Esophagus muscularis mucosa (tissue), 4 donors: ENCODE data around the gene DENND1B. TPM values are rescaled to one million over a fixed set of nuclear protein-coding genes. Genes with fewer than 3 reads are reported as not detected.

Experiments
- DNase-seq: peaks from one replicate; pipeline ENCODE4 v3.0.0-alpha.2; 2017; ENCODE audit errors: extremely low spot score
- H3K27ac ChIP-seq, 4 donors: fragments of 200-600 bp; sonication (generic); replicated peaks in 1 of 4; 1 replicate in 3 of 4; 2 replicates in 1 of 4; pipeline ENCODE4 v1.5.1; 2016 to 2019; ENCODE audit warnings: mild to moderate bottlenecking in 1 of 4
- H3K27me3 ChIP-seq, 4 donors: fragments of 200-600 bp; sonication (generic); one replicate each; pipeline versions ENCODE4 v1.5.1 to v1.6.0; 2016 to 2019
- H3K36me3 ChIP-seq, 4 donors: fragments of 200-600 bp; sonication (generic); one replicate each; pipeline ENCODE4 v1.5.1; 2016 to 2019
- H3K4me1 ChIP-seq, 4 donors: fragments of 200-600 bp; sonication (generic); one replicate each; pipeline ENCODE4 v1.5.1; 2016 to 2019
- H3K4me3 ChIP-seq, 4 donors: fragments of 200-600 bp; sonication (generic); 1 replicate in 2 of 4; 2 replicates in 2 of 4; pipeline ENCODE4 v1.5.1; 2016 to 2019; ENCODE audit warnings: mild to moderate bottlenecking in 4 of 4, moderate library complexity in 1 of 4
- H3K9me3 ChIP-seq, 4 donors: fragments of 200-600 bp; sonication (generic); 1 replicate in 3 of 4; 2 replicates in 1 of 4; pipeline ENCODE4 v1.5.1; 2016 to 2019
- CTCF ChIP-seq, 3 experiments: fragments of 200-600 bp in 2 of 3; fragments of 450-650 bp in 1 of 3; sonication (generic) in 2 of 3; IDR thresholded peaks; one replicate each; pipeline ENCODE4 v1.5.1; 2017 to 2019; ENCODE audit warnings: antibody characterized with exemption in 3 of 3, mild to moderate bottlenecking in 2 of 3, moderate library complexity in 1 of 3
- EP300 ChIP-seq: sonication (generic); formaldehyde crosslinking; IDR thresholded peaks from one replicate; pipeline ENCODE4 v1.6.1; 2017; ENCODE audit warnings: antibody characterized with exemption
- POLR2A ChIP-seq: fragments of 450-650 bp; IDR thresholded peaks from one replicate; pipeline ENCODE4 v1.6.1; 2017; ENCODE audit warnings: antibody characterized with exemption, moderate library complexity, mild to moderate bottlenecking, low read depth
- POLR2AphosphoS5 ChIP-seq, 2 donors: sonication (generic); formaldehyde crosslinking; IDR thresholded peaks; one replicate each; pipeline ENCODE4 v1.6.1; 2017; ENCODE audit warnings: antibody characterized with exemption in 2 of 2
- whole genome bisulfite sequencing: methylation state at CpG from one replicate; pipeline ENCODE4 v1.1.5; 2018; 5-methylcytosine and 5-hydroxymethylcytosine counted together
- intact Hi-C: fragments of 100-400 bp; cut with DNase I; formaldehyde crosslinking; loops from one replicate; pipeline ENCODE4 v1.15.1; 2023
- total RNA-seq, 4 donors: library from RNA; depleted of rRNA; stranded (reverse); fragments of >200 nt; gene quantifications; one replicate each; pipeline versions ENCODE4 v1.1.0 to v1.2.1, GENCODE V29; 2016

DENND1B gene
- 10 to 100 TPM in 2 of 4 donors, 1 to 10 TPM in 2; 6.4 to 11.3 (median 9.1) TPM for total RNA-seq

- WGBS: 45% methylated on average over 11 of the region's 51 CpGs
- H3K4me1 ChIP-seq: peaks cover 10 to 36% (median 31%) of the 10 kb centered on the region in 4 donors
- H3K36me3 ChIP-seq: no peaks in the 10 kb centered on the region
- no peaks in the 10 kb centered on the region for H3K9me3 ChIP-seq
- TF ChIP-seq CTCF (IDR thresholded peaks at IDR 0.05): peak in 1 of 3 experiments; percentile 21
- peak in 1 of 2 donors; percentile 42 for TF ChIP-seq POLR2AphosphoS5 (IDR thresholded peaks at IDR 0.05)
- no peak for TF ChIP-seq POLR2A
- no peak for TF ChIP-seq EP300
- H3K27me3 ChIP-seq: no peaks in the 10 kb centered on the region
- peak within 1 kb of the TSS; percentile 73 to 85 (median 74) for H3K4me3 ChIP-seq
- intact Hi-C loops: loop anchor here (10.0 kb wide), 1 partner anchor 129 kb away; the partner anchor contains the start of gene C1orf53
- DNase-seq: peak; percentile 94
- peak within 1 kb of the TSS; percentile 84 to 90 (median 88) for H3K27ac ChIP-seq
Measured at GRCh38 chr1:197775282-197776262, at the start of gene DENND1B. TSS of gene DENND1B (minus strand) at chr1:197775480. CDS start at chr1:197775155, 325 bp downstream.

GRCh38 chr1:197814306-197814705 lies 39.0 kb upstream of the DENND1B start:
- Histone ChIP-seq H3K4me1 (no peaks in the 10 kb centered on the region), H3K4me3 (no peak overlapping the region), H3K27me3 (no peaks in the 10 kb centered on the region), H3K27ac (no peak overlapping the region), H3K9me3 (no peaks in the 10 kb centered on the region), H3K36me3 (no peaks in the 10 kb centered on the region)
- 74% methylated on average over 2 of the region's 2 CpGs for WGBS
- TF ChIP-seq POLR2A: no peak
- TF ChIP-seq CTCF (IDR thresholded peaks at IDR 0.05): no peak
- no peak for TF ChIP-seq EP300
- no peak for TF ChIP-seq POLR2AphosphoS5 (IDR thresholded peaks at IDR 0.05)
- no peak for DNase-seq
- intact Hi-C loops: no loop called here

GRCh38 chr1:197813741-197814140 lies 38.5 kb upstream of the DENND1B start:
- H3K36me3 ChIP-seq: no peaks in the 10 kb centered on the region
- no peak overlapping the region for H3K27ac ChIP-seq
- 53% methylated on average over 5 of the region's 5 CpGs for WGBS
- intact Hi-C loops: no loop called here
- no peaks in the 10 kb centered on the region for H3K9me3 ChIP-seq
- no peaks in the 10 kb centered on the region for H3K27me3 ChIP-seq
- H3K4me3 ChIP-seq: no peak overlapping the region
- no peak for DNase-seq
- no peaks in the 10 kb centered on the region for H3K4me1 ChIP-seq
- TF ChIP-seq POLR2AphosphoS5 (IDR thresholded peaks at IDR 0.05): no peak

- H3K27ac ChIP-seq: no peak overlapping the region
- no peak for DNase-seq
Measured at GRCh38 chr1:197811769-197812168, 36.5 kb upstream of the DENND1B start.

More at GRCh38 chr1:197811769-197812168, 36.5 kb upstream of the DENND1B start:
- Histone ChIP-seq H3K36me3 (no peaks in the 10 kb centered on the region), H3K27me3 (no peaks in the 10 kb centered on the region), H3K9me3 (no peaks in the 10 kb centered on the region), H3K4me1 (no peaks in the 10 kb centered on the region), H3K4me3 (no peak overlapping the region)
- TF ChIP-seq POLR2AphosphoS5 (IDR thresholded peaks at IDR 0.05) (no peak), CTCF (IDR thresholded peaks at IDR 0.05) (no peak), POLR2A (no peak), EP300 (no peak)
- intact Hi-C loops: no loop called here
- WGBS: 70% methylated on average over 1 of the region's 1 CpG
